Suprapubic skin (tissue), 4 donors: ENCODE data around the gene NFIA. TPM values are rescaled to one million over a fixed set of nuclear protein-coding genes. Genes with fewer than 3 reads are reported as not detected.
A peak's percentile ranks its signal among the peaks of the same experiment; 100 is the strongest.

Source experiments
- DNase-seq, 2 donors: peaks; one replicate each; pipeline ENCODE4 v3.0.0-alpha.2; 2019; ENCODE audit warnings: low spot score in 2 of 2
- H3K27ac ChIP-seq: fragments of 200-600 bp; sonication (generic); one replicate; pipeline ENCODE4 v1.5.1; 2019
- H3K27me3 ChIP-seq: fragments of 200-600 bp; sonication (generic); one replicate; pipeline ENCODE4 v1.5.1; 2019
- H3K36me3 ChIP-seq: fragments of 200-600 bp; sonication (generic); one replicate; pipeline ENCODE4 v1.5.1; 2019
- H3K4me1 ChIP-seq: fragments of 200-600 bp; sonication (generic); one replicate; pipeline ENCODE4 v1.5.1; 2019
- H3K4me3 ChIP-seq: fragments of 200-600 bp; sonication (generic); one replicate; pipeline ENCODE4 v1.5.1; 2019; ENCODE audit warnings: mild to moderate bottlenecking
- H3K9me3 ChIP-seq: fragments of 200-600 bp; sonication (generic); one replicate; pipeline ENCODE4 v1.5.1; 2019
- CTCF ChIP-seq, 2 donors: fragments of 200-600 bp in 1 of 2; fragments of 450-650 bp in 1 of 2; sonication (generic) in 1 of 2; IDR thresholded peaks; one replicate each; pipeline ENCODE4 v1.5.1; 2016 to 2019; ENCODE audit warnings: antibody characterized with exemption in 2 of 2, mild to moderate bottlenecking in 1 of 2, moderate library complexity in 1 of 2
- EP300 ChIP-seq: sonication (generic); formaldehyde crosslinking; IDR thresholded peaks from one replicate; pipeline ENCODE4 v1.6.1; 2017; ENCODE audit warnings: antibody characterized with exemption
- POLR2A ChIP-seq, 2 donors: fragments of 450-650 bp; IDR thresholded peaks; one replicate each; pipeline ENCODE4 v1.6.1; 2017; ENCODE audit warnings: antibody characterized with exemption in 2 of 2, mild to moderate bottlenecking in 2 of 2, moderate library complexity in 2 of 2
- POLR2AphosphoS5 ChIP-seq, 3 donors: sonication (generic); formaldehyde crosslinking; IDR thresholded peaks; one replicate each; pipeline ENCODE4 v1.6.1; 2017; ENCODE audit warnings: antibody characterized with exemption in 3 of 3
- WGBS: methylation state at CpG from one replicate; pipeline ENCODE4 v1.1.5; 2018; 5-methylcytosine and 5-hydroxymethylcytosine counted together
- total RNA-seq, 4 donors: library from RNA; depleted of rRNA; stranded (reverse); fragments of >200 nt; gene quantifications; one replicate each; pipeline ENCODE4 v1.1.0, GENCODE V29; 2016

Gene NFIA
- total RNA-seq, 4 donors from 2014 or later: 30.1 to 54.2 (median 48.2) TPM

DNA sequence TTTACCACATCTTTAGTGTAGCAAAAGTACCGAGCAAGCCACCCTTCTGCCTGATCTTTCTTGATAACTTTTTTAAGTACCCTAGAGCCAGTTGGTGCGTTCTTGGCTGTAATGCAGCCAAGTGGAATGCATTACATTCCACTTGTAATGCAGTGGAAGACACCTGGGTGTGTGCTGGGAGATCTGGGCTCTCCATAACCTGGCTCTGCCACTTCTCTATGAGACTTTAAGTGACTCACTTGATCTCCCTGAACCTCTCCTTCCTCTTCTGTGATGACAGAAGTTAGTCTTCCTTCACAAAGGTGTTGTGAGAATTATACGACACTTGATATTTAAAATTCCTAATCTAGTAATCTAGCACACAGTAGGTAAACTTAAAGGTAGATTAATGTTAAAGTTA, 35.3 kb upstream of the NFIA start:
- H3K4me3 ChIP-seq: no peak overlapping the region
- 71% methylated on average over 3 of the region's 3 CpGs for WGBS
- no peak for DNase-seq
- H3K4me1 ChIP-seq: peaks cover 32% of the 10 kb centered on the region
- H3K27ac ChIP-seq: no peak overlapping the region
- H3K27me3 ChIP-seq: no peaks in the 10 kb centered on the region
- no peaks in the 10 kb centered on the region for H3K9me3 ChIP-seq
- H3K36me3 ChIP-seq: no peaks in the 10 kb centered on the region
- TF ChIP-seq EP300 (no peak), CTCF (IDR thresholded peaks at IDR 0.05) (no peak), POLR2AphosphoS5 (IDR thresholded peaks at IDR 0.05) (no peak), POLR2A (IDR thresholded peaks at IDR 0.05) (no peak)

- H3K36me3 ChIP-seq: no peaks in the 10 kb centered on the region
- H3K4me3 ChIP-seq: peak overlapping the region; percentile 86
- 0% methylated on average over 20 of the region's 48 CpGs for WGBS
- peaks cover 44% of the 10 kb centered on the region for H3K4me1 ChIP-seq
- no peaks in the 10 kb centered on the region for H3K9me3 ChIP-seq
- peak overlapping the region; percentile 98 for H3K27ac ChIP-seq
- H3K27me3 ChIP-seq: no peaks in the 10 kb centered on the region
- TF ChIP-seq POLR2A (IDR thresholded peaks at IDR 0.05) (no peak), EP300 (no peak), POLR2AphosphoS5 (IDR thresholded peaks at IDR 0.05) (peak in 2 of 3 donors; percentile 65 to 90), CTCF (IDR thresholded peaks at IDR 0.05) (peak; percentile 94 to 95)
- peak; percentile 97 for DNase-seq
Observed at GRCh38 chr1:61049850-61050540, 32.4 kb upstream of the NFIA start.

- H3K4me3 ChIP-seq: peak overlapping the region; percentile 86
- DNase-seq: peak; percentile 83 to 84
- peak overlapping the region; percentile 98 for H3K27ac ChIP-seq
- TF ChIP-seq EP300 (no peak), CTCF (IDR thresholded peaks at IDR 0.05) (no peak), POLR2AphosphoS5 (IDR thresholded peaks at IDR 0.05) (no peak)
- no peaks in the 10 kb centered on the region for H3K36me3 ChIP-seq
- no peaks in the 10 kb centered on the region for H3K9me3 ChIP-seq
- H3K27me3 ChIP-seq: no peaks in the 10 kb centered on the region
- WGBS: 1% methylated on average over 41 of the region's 85 CpGs
- H3K4me1 ChIP-seq: peaks cover 52% of the 10 kb centered on the region
Observed at GRCh38 chr1:61050541-61051442, 31.6 kb upstream of the NFIA start.

DNA sequence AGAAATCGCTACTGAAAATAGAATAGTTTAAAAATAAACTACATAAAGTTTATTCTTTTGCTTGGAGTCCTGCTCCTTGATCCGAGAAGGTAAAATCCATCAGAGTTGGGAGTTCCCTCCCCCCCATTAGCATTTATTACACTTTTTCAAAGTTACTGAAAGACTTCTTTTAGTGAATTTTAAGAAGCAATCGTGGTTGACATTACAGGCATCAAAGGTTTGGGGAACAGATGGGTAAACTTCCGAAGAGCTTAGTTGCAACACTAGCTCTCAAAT, 31.0 kb upstream of the NFIA start:
- no peaks in the 10 kb centered on the region for H3K27me3 ChIP-seq
- H3K27ac ChIP-seq: peak overlapping the region; percentile 98
- DNase-seq: no peak
- TF ChIP-seq POLR2AphosphoS5 (IDR thresholded peaks at IDR 0.05) (no peak), CTCF (IDR thresholded peaks at IDR 0.05) (no peak), POLR2A (IDR thresholded peaks at IDR 0.05) (no peak), EP300 (no peak)
- no peaks in the 10 kb centered on the region for H3K36me3 ChIP-seq
- H3K4me1 ChIP-seq: peaks cover 58% of the 10 kb centered on the region
- WGBS: 36% methylated on average over 4 of the region's 4 CpGs
- H3K9me3 ChIP-seq: no peaks in the 10 kb centered on the region
- peak overlapping the region; percentile 86 for H3K4me3 ChIP-seq

DNA sequence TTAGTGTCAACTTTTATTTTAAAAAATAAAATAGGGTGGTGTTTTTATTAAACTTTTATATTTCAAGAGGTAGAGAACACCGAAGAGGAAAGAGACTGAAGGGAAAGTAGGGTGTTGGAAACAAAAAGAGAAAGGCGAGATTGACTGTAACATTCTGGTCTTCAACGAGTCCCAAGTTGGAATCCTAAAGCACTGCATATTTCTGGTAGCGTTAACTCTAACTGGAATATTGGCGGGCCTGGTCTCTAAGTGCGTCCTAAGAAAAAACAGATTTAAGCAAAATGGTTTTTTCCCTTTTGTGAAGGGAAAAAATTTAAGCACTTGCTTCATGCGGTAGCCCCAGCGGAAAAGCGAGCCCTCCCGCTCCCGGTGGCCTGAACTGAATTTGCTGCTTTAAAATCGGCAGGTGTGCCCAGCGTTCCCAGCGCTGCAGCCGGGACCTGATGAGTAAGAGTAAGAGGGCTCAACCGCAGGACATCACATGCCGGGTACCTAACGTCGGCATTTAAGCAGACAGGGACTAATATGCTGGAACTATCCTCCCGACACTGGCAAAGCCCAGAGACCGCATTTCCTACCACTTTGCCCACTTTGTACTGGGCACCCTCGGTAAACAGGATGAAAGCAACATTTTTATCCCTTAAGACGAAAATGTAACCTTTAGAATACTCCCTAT, 30.5 kb upstream of the NFIA start:
- Histone ChIP-seq H3K36me3 (no peaks in the 10 kb centered on the region), H3K9me3 (no peaks in the 10 kb centered on the region), H3K4me3 (peak overlapping the region; percentile 86), H3K27me3 (no peaks in the 10 kb centered on the region), H3K27ac (peak overlapping the region; percentile 98), H3K4me1 (peaks cover 62% of the 10 kb centered on the region)
- 81% methylated on average over 23 of the region's 23 CpGs for WGBS
- TF ChIP-seq POLR2A (IDR thresholded peaks at IDR 0.05): no peak
- no peak for TF ChIP-seq POLR2AphosphoS5 (IDR thresholded peaks at IDR 0.05)
- TF ChIP-seq CTCF (IDR thresholded peaks at IDR 0.05): no peak
- TF ChIP-seq EP300: no peak
- no peak for DNase-seq
